Colon (tissue), 2 donors: ENCODE measurements around the gene TTF2.

ENCODE experiments used
- FAIRE-seq: peaks from 2 replicates; lab custom pipeline; 2012; peaks lifted over from hg19 to GRCh38; lab: Jason Lieb, UNC
- donor health status: control.
- donor health status: control.

TTF2 gene

GRCh38 chr1:117046781-117047180 lies 13.3 kb upstream of the TTF2 start:
- no peak for FAIRE-seq

GRCh38 chr1:117047271-117047670 lies 12.9 kb upstream of the TTF2 start:
- FAIRE-seq: no peak

- FAIRE-seq: no peak
Observed at GRCh38 chr1:117049857-117050256, 10.3 kb upstream of the TTF2 start.

- no peak for FAIRE-seq
Observed at GRCh38 chr1:117051224-117052064, 8.7 kb upstream of the TTF2 start.

- FAIRE-seq: no peak
Observed at GRCh38 chr1:117054068-117054467, 6.1 kb upstream of the TTF2 start.

- no peak for FAIRE-seq
Observed at GRCh38 chr1:117058810-117059209, 1.3 kb upstream of the TTF2 start.

- FAIRE-seq: no peak
Observed at GRCh38 chr1:117059334-117059677, 820 bp upstream of the TTF2 start.

GRCh38 chr1:117060441-117061317 lies 553 bp downstream of the TTF2 start:
- no peak for FAIRE-seq

GRCh38 chr1:117061986-117062415 lies 1.9 kb downstream of the TTF2 start:
- no peak for FAIRE-seq

GRCh38 chr1:117066367-117066766 lies 6.2 kb downstream of the TTF2 start:
- no peak for FAIRE-seq

GRCh38 chr1:117067533-117068370 lies 7.6 kb downstream of the TTF2 start:
- FAIRE-seq: no peak

GRCh38 chr1:117068580-117068979 lies 8.5 kb downstream of the TTF2 start:
- no peak for FAIRE-seq

GRCh38 chr1:117069220-117069844 lies 9.2 kb downstream of the TTF2 start:
- no peak for FAIRE-seq

- FAIRE-seq: no peak
Observed at GRCh38 chr1:117070124-117070523, 10.0 kb downstream of the TTF2 start.

GRCh38 chr1:117076648-117077047 lies 16.5 kb downstream of the TTF2 start:
- FAIRE-seq: no peak

GRCh38 chr1:117077267-117077666 lies 17.1 kb downstream of the TTF2 start:
- FAIRE-seq: no peak

- FAIRE-seq: no peak
Observed at GRCh38 chr1:117079737-117080136, 19.6 kb downstream of the TTF2 start.

- no peak for FAIRE-seq
Observed at GRCh38 chr1:117084231-117084630, 24.1 kb downstream of the TTF2 start.

GRCh38 chr1:117087686-117088085 lies 27.6 kb downstream of the TTF2 start:
- no peak for FAIRE-seq

GRCh38 chr1:117089996-117090395 lies 29.9 kb downstream of the TTF2 start:
- no peak for FAIRE-seq

- FAIRE-seq: no peak
Observed at GRCh38 chr1:117092594-117092993, 32.5 kb downstream of the TTF2 start.

GRCh38 chr1:117093091-117093534 lies 33.0 kb downstream of the TTF2 start:
- no peak for FAIRE-seq
